Measurements from ENCODE around the gene PRKACG.

DNA sequence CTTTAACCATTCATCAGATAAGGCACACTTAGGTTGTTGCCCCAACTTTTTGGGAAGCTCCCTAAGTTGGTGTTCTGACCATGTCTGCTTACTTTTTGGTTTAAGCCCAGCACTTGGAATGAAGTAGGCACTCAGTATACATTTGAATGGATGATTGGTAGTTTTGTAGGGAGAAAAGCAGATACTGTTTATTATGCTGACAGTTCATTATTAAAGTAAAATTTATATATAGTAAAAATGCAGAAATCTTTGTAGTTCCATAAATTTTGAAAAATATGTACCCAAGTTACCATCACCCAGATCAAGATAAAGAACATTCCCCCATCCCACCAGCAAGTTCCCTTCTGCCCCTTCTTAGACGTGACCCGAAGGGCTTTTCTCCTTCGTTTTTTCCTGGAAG is 35.4 kb downstream of the PRKACG start:
- TF ChIP-seq, protein P1, sequence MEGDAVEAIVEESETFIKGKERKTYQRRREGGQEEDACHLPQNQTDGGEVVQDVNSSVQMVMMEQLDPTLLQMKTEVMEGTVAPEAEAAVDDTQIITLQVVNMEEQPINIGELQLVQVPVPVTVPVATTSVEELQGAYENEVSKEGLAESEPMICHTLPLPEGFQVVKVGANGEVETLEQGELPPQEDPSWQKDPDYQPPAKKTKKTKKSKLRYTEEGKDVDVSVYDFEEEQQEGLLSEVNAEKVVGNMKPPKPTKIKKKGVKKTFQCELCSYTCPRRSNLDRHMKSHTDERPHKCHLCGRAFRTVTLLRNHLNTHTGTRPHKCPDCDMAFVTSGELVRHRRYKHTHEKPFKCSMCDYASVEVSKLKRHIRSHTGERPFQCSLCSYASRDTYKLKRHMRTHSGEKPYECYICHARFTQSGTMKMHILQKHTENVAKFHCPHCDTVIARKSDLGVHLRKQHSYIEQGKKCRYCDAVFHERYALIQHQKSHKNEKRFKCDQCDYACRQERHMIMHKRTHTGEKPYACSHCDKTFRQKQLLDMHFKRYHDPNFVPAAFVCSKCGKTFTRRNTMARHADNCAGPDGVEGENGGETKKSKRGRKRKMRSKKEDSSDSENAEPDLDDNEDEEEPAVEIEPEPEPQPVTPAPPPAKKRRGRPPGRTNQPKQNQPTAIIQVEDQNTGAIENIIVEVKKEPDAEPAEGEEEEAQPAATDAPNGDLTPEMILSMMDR (IDR thresholded peaks at IDR 0.05), result no peak
- no peak for TF ChIP-seq ZFX (IDR thresholded peaks at IDR 0.05; ENCODE audit: borderline replicate concordance)
